Measurements from ENCODE around the gene PHRF1. TPM values are rescaled to one million over a fixed set of nuclear protein-coding genes. Genes with fewer than 3 reads are reported as not detected.
A peak's percentile ranks its signal among the peaks of the same experiment; 100 is the strongest.

PHRF1 gene
- total RNA-seq, 1 experiment from 2014 or later: 22.0 TPM

DNA sequence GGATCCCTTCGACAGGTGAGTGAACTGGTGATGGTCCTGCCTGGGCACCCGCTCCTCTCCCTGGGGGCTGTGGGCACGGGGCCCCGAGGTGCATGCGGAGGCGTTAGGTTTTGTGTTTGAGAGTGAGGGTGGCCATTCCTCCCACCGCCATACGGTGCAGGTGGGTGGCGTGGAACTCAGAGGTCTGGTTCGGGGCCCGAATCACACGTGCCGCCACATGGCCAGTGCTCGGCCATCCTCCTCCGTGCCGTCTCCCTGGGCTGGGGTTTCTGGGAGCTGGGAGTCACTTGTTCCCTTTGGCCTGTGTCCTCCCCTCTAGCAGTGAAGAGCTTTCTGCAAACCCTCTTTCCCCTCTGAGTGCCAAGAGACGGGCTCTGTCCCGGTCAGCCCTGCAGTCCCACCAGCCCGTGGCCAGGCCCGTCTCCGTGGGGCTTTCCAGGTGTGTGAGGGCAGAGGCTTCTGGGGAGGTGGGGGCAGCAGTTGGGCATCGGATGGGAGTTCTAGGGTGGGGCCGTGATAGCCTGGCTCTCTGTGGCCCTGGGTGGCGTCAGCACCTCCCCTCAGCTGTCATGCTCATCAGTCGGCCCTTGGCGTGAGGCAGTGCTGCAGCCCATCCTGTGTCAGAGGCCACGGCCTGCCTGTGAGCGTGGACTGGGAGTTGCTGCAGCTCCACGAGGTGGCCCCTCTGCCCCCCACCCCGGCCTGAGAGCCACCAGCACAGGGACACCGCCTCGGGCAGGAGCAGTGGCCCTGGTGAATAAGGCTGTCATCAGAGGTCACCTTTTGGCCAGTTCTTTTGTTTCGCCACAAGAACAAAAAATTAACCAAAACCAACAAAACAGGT, 29.2 kb downstream of the PHRF1 start:
- DNase-seq (ENCODE audit: low read depth, low spot score): no peak
- in situ Hi-C loops (cut with HindIII; ENCODE audit: low pct_unique_long_range_greater_than_20kb, low sequenced_read_pairs): no loop called here

DNA sequence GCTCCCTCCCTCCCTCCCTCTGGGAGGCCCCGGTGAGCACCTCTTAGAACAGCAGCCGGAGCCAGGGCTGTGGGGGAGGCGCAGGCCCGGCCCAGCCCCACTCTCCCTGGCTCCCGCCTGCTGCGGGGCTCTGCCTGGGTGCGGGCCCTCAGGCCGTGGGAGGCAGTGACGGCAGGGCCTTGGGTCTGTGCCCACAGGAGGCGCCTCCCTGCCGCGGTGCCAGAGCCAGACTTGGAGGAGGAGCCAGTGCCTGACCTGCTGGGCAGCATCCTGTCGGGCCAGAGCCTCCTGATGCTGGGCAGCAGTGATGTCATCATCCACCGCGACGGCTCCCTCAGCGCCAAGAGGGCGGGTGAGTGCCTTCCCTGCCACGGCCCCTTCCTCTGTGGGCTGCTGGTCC, 30.0 kb downstream of the PHRF1 start:
- DNase-seq (ENCODE audit: low read depth, low spot score): no peak
- in situ Hi-C loops (cut with HindIII; ENCODE audit: low pct_unique_long_range_greater_than_20kb, low sequenced_read_pairs): no loop called here

DNA sequence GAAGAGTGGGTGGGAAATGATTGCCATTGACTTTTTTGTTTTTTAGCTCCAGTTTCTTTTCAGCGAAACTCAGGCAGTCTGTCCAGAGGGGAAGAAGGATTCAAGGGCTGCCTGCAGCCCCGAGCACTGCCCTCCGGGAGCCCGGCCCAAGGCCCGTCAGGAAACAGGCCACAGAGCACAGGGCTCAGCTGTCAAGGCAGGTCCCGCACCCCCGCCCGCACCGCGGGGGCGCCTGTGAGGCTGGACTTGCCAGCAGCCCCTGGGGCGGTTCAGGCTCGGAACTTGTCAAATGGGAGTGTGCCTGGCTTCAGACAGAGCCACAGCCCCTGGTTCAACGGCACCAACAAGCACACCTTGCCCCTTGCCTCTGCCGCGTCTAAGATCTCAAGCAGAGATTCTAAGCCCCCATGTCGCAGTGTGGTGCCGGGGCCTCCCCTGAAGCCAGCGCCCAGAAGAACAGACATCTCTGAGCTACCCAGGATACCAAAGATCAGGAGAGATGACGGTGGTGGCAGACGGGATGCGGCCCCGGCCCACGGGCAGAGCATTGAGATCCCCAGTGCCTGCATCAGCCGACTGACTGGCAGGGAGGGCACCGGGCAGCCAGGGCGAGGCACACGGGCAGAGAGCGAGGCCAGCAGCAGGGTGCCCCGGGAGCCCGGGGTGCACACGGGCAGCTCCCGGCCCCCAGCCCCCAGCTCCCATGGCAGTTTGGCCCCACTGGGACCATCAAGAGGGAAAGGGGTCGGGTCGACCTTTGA, 30.9 kb downstream of the PHRF1 start:
- in situ Hi-C loops (cut with HindIII; ENCODE audit: low pct_unique_long_range_greater_than_20kb, low sequenced_read_pairs): no loop called here
- no peak for DNase-seq (ENCODE audit: low read depth, low spot score)

DNA sequence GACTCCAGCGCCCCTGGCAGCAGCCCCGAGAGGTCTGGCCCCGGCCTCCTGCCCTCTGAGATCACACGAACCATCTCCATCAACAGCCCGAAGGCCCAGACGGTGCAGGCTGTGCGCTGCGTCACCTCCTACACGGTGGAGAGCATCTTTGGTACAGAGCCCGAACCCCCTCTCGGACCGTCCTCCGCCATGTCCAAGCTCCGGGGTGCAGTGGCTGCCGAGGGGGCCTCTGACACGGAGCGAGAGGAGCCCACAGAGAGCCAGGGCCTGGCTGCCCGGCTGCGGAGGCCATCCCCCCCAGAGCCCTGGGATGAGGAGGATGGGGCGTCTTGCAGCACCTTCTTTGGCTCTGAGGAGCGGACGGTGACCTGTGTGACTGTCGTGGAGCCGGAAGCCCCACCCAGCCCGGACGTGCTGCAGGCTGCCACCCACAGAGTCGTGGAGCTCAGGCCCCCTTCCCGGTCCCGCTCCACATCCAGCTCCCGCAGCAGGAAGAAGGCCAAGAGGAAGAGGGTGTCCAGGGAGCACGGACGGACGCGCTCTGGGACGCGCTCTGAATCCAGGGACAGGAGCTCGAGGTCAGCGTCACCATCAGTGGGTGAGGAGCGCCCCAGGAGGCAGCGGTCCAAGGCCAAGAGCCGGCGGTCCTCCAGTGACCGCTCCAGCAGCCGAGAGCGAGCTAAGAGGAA, 31.8 kb downstream of the PHRF1 start:
- DNase-seq (ENCODE audit: low read depth, low spot score): no peak
- in situ Hi-C loops (cut with HindIII; ENCODE audit: low pct_unique_long_range_greater_than_20kb, low sequenced_read_pairs): no loop called here

- DNase-seq (ENCODE audit: low read depth, low spot score): no peak
- in situ Hi-C loops (cut with HindIII; ENCODE audit: low pct_unique_long_range_greater_than_20kb, low sequenced_read_pairs): no loop called here
Observed at GRCh38 chr11:608791-609251, 32.6 kb downstream of the PHRF1 start.

GRCh38 chr11:609341-609811, 33.1 kb downstream of the PHRF1 start:
- in situ Hi-C loops (cut with HindIII; ENCODE audit: low pct_unique_long_range_greater_than_20kb, low sequenced_read_pairs): no loop called here
- DNase-seq (ENCODE audit: low read depth, low spot score): no peak

GRCh38 chr11:610146-610801, 34.0 kb downstream of the PHRF1 start:
- DNase-seq (ENCODE audit: low read depth, low spot score): no peak
- in situ Hi-C loops (cut with HindIII; ENCODE audit: low pct_unique_long_range_greater_than_20kb, low sequenced_read_pairs): no loop called here

GRCh38 chr11:611001-611996, 35.0 kb downstream of the PHRF1 start:
- no peak for DNase-seq (ENCODE audit: low read depth, low spot score)
- in situ Hi-C loops (cut with HindIII; ENCODE audit: low pct_unique_long_range_greater_than_20kb, low sequenced_read_pairs): no loop called here

DNA sequence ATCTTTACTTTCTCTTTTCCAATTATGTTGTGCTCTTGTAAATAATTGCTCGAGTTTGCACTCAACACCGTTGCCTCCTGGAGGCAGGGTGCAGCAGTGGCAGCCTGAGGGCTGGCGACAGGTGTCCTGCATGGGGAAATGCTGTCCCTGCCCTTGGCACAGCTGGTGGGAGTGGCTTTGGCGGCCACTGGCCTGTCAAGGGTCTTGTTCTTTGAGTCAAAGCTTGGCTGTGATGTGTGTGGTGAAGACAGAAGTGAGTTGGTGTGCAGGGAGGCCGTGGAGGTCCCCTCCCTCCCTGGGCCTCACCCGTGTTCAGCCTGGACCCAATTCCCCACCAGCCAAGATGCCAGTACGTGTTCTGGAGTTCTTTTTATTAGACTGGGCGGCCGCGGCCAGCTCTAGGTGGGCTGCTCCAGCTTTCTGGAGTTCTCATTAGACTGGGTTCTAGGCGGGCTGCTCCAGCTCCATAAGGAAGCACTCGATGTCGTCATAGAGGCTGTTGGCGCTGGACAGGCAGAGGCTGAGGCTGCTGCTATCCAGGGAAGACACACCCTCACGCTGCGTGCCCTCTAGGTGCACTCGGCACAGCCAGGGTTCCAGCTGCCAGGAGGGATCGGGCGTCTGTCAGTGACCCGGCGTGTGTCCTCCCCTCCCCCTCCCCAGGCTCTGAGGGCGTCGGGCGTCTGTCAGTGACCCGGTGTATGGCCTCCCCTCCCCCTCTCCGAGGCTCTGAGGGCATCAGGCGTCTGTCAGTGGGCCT, 36.1 kb downstream of the PHRF1 start:
- in situ Hi-C loops (cut with HindIII; ENCODE audit: low pct_unique_long_range_greater_than_20kb, low sequenced_read_pairs): no loop called here
- no peak for DNase-seq (ENCODE audit: low read depth, low spot score)

- in situ Hi-C loops (cut with HindIII; ENCODE audit: low pct_unique_long_range_greater_than_20kb, low sequenced_read_pairs): no loop called here
- no peak for DNase-seq (ENCODE audit: low read depth, low spot score)
Observed at GRCh38 chr11:612961-613300, 36.7 kb downstream of the PHRF1 start.

GRCh38 chr11:613369-613968, 37.2 kb downstream of the PHRF1 start:
- peak; percentile 67 for DNase-seq (ENCODE audit: low read depth, low spot score)
- in situ Hi-C loops (cut with HindIII; ENCODE audit: low pct_unique_long_range_greater_than_20kb, low sequenced_read_pairs): no loop called here

DNA sequence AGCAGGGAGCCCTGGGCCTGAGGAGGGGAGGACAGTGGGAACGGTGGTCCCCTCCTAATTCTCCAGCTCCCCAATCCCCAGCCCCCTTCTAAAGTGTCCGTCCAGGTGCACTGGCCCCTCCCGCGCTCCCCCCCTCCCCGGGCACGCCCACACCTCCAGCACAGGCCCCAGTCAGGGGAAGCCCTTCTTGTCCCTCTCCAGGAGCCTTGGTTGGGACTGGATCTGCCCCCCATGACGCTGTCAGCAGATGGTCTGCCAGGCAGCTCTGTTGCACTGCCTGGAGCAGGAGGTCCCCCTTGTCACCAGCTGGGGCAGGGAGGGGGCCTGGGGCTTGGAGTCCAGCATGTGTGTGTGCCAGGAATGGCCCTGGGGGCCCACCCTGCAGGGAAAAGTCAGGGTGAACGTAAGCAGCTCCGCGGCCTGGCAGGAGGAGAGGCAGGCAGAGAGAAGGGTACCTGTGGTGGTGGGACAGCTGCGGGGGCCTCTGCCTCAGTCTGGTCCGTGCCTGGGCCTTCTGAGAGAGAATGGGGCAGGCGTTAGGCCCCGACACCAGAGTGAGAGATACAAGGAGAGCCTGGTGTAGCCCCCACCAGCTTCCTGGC, 37.9 kb downstream of the PHRF1 start:
- in situ Hi-C loops (cut with HindIII; ENCODE audit: low pct_unique_long_range_greater_than_20kb, low sequenced_read_pairs): no loop called here

GRCh38 chr11:614623-615503, 38.6 kb downstream of the PHRF1 start:
- in situ Hi-C loops (cut with HindIII; ENCODE audit: low pct_unique_long_range_greater_than_20kb, low sequenced_read_pairs): no loop called here
- DNase-seq (ENCODE audit: low read depth, low spot score): no peak

More for the DNA sequence above, 37.9 kb downstream of the PHRF1 start:
- no peak for DNase-seq (ENCODE audit: low read depth, low spot score)

GRCh38 chr11:615504-616319, 39.4 kb downstream of the PHRF1 start, which contains the start of gene IRF7:
IRF7 (minus strand) TSS chr11:615950; CDS start chr11:615364, 586 bp downstream.
- in situ Hi-C loops (cut with HindIII; ENCODE audit: low pct_unique_long_range_greater_than_20kb, low sequenced_read_pairs): no loop called here
- peak; percentile 91 for DNase-seq (ENCODE audit: low read depth, low spot score)

Measured in SK-MEL-5 (cell line).